SK-N-SH (cell line): ENCODE measurements around the gene CD63. TPM values are rescaled to one million over a fixed set of nuclear protein-coding genes. Genes with fewer than 3 reads are reported as not detected.

ENCODE experiments used
- CTCF ChIA-PET: fragments of 300-600, 350-600 bp; formaldehyde crosslinking; extraction: SDS; loops from one replicate; lab custom pipeline; 2021; lab: Yijun Ruan, JAX
- POLR2A ChIA-PET: fragments of 350-600 bp; sonication (Branson Sonifier 250); formaldehyde crosslinking; extraction: SDS; loops from one replicate; lab custom pipeline; 2020; ENCODE audit warnings: antibody characterized with exemption, inconsistent platforms; lab: Yijun Ruan, JAX
- DNase-seq: peaks from one replicate; pipeline ENCODE4 v3.0.0; 2012
- H2AFZ ChIP-seq: fragments of 200-600 bp; sonication (generic); 2 replicates; pipeline ENCODE4 v1.8.1; 2016; ENCODE audit warnings: antibody characterized with exemption, mild to moderate bottlenecking, low read depth
- H3F3A ChIP-seq: fragments of 200-600 bp; sonication (generic); replicated peaks from 2 replicates; pipeline ENCODE3; 2016; ENCODE audit warnings: antibody characterized with exemption, mild to moderate bottlenecking; ENCODE audit not compliant: insufficient read depth
- H3K27ac ChIP-seq, 2 experiments: fragments of 200-500 bp in 1 of 2; fragments of 200-600 bp in 1 of 2; sonication (Bioruptor generic) in 1 of 2; sonication (generic), shearing (Covaris generic) in 1 of 2; 2 replicates each; pipeline versions ENCODE4 v1.5.1 to v1.6.1; 2014 to 2016; ENCODE audit warnings: low read depth in 2 of 2, inconsistent platforms in 1 of 2, low read length in 1 of 2, mild to moderate bottlenecking in 1 of 2, mixed read lengths in 1 of 2
- H3K27me3 ChIP-seq: fragments of 200-600 bp; sonication (generic), shearing (Covaris generic); 2 replicates; pipeline ENCODE4 v1.6.1; 2016; ENCODE audit warnings: mixed run types; ENCODE audit not compliant: insufficient read depth
- H3K36me3 ChIP-seq, 2 experiments: fragments of 200-500 bp in 1 of 2; fragments of 200-600 bp in 1 of 2; sonication (Bioruptor generic) in 1 of 2; sonication (generic) in 1 of 2; replicated peaks in 1 of 2; 2 replicates each; pipeline versions ENCODE3 to v1.5.1; 2014 to 2016; ENCODE audit warnings: low read length in 1 of 2, mild to moderate bottlenecking in 1 of 2; ENCODE audit not compliant: insufficient read depth in 2 of 2, control insufficient read depth in 1 of 2
- H3K4me1 ChIP-seq, 2 experiments: fragments of 200-500 bp in 1 of 2; fragments of 200-600 bp in 1 of 2; sonication (Bioruptor generic) in 1 of 2; sonication (generic), shearing (Covaris generic) in 1 of 2; 2 replicates each; pipeline versions ENCODE4 v1.5.1 to v1.6.1; 2014 to 2016; ENCODE audit warnings: low read depth in 1 of 2, low read length in 1 of 2, mixed run types in 1 of 2; ENCODE audit not compliant: insufficient read depth in 2 of 2, control insufficient read depth in 1 of 2
- H3K4me2 ChIP-seq: fragments of 200-600 bp; sonication (generic), shearing (Covaris generic); 2 replicates; pipeline ENCODE4 v1.6.1; 2017; ENCODE audit warnings: mixed run types
- H3K4me3 ChIP-seq, 2 experiments: fragments of 200-500 bp in 1 of 2; fragments of 200-600 bp in 1 of 2; sonication (Bioruptor generic) in 1 of 2; sonication (generic), shearing (Covaris generic) in 1 of 2; 2 replicates each; pipeline versions ENCODE4 v1.5.1 to v1.8.1; 2014 to 2016; ENCODE audit warnings: low read depth in 2 of 2, inconsistent platforms in 1 of 2, low read length in 1 of 2, mild to moderate bottlenecking in 1 of 2, mixed read lengths in 1 of 2, moderate library complexity in 1 of 2
- H3K79me2 ChIP-seq: fragments of 200-600 bp; sonication (generic); 2 replicates; pipeline ENCODE4 v1.8.1; 2017; ENCODE audit warnings: mild to moderate bottlenecking; ENCODE audit not compliant: insufficient read depth
- H3K9ac ChIP-seq: fragments of 200-600 bp; sonication (generic); 2 replicates; pipeline ENCODE4 v1.6.1; 2017; ENCODE audit warnings: mixed run types
- H3K9me2 ChIP-seq: fragments of 200-600 bp; sonication (generic); 2 replicates; pipeline ENCODE4 v1.6.1; 2017; ENCODE audit warnings: mixed run types
- H3K9me3 ChIP-seq: fragments of 200-600 bp; sonication (generic); 2 replicates; pipeline ENCODE4 v1.6.1; 2017; ENCODE audit warnings: mixed run types, mild to moderate bottlenecking, moderate library complexity
- H4K20me1 ChIP-seq: fragments of 200-600 bp; sonication (generic); 2 replicates; pipeline ENCODE4 v1.6.1; 2017; ENCODE audit warnings: mild to moderate bottlenecking, mixed run types; ENCODE audit not compliant: insufficient read depth
- CTCF ChIP-seq: fragments of 200-600 bp; sonication (generic); IDR thresholded peaks from 2 replicates; pipeline ENCODE4 v1.6.1; 2017; ENCODE audit warnings: antibody characterized with exemption, mild to moderate bottlenecking, moderate library complexity
- ELF1 ChIP-seq: IDR thresholded peaks from 2 replicates; pipeline ENCODE4 v1.4.0; 2012
- GATA2 ChIP-seq: sonication (generic); formaldehyde crosslinking; IDR thresholded peaks from 2 replicates; pipeline ENCODE4 v1.5.0; 2020; ENCODE audit warnings: mild to moderate bottlenecking, missing genetic modification reagents
- MAX ChIP-seq: IDR thresholded peaks from 2 replicates; pipeline ENCODE4 v1.4.0; 2012; ENCODE audit warnings: low read depth
- NRF1 ChIP-seq: IDR thresholded peaks from 2 replicates; pipeline ENCODE4 v1.6.1; 2012; ENCODE audit warnings: low read depth, mild to moderate bottlenecking, low read length
- PBX3 ChIP-seq: IDR thresholded peaks from 2 replicates; pipeline ENCODE4; 2012
- POLR2AphosphoS5 ChIP-seq: IDR thresholded peaks from 2 replicates; pipeline ENCODE4 v1.6.1; 2012; ENCODE audit warnings: low read depth, low read length
- REST ChIP-seq: IDR thresholded peaks from 2 replicates; pipeline ENCODE4 v1.6.1; 2012; ENCODE audit warnings: mild to moderate bottlenecking, low read depth, low read length, moderate library complexity
- SIN3A ChIP-seq: IDR thresholded peaks from 2 replicates; pipeline ENCODE4 v1.6.1; 2012; ENCODE audit warnings: low read depth, mild to moderate bottlenecking, low read length, moderate library complexity, borderline replicate concordance
- TCF12 ChIP-seq: IDR thresholded peaks from 2 replicates; pipeline ENCODE4 v1.4.0; 2012
- TEAD4 ChIP-seq: IDR thresholded peaks from 2 replicates; pipeline ENCODE4 v1.4.0; 2012; ENCODE audit warnings: mild to moderate bottlenecking, borderline replicate concordance; ENCODE audit not compliant: insufficient read depth
- USF1 ChIP-seq: IDR thresholded peaks from 2 replicates; pipeline ENCODE4 v1.4.0; 2012; ENCODE audit warnings: low read depth, borderline replicate concordance
- USF2 ChIP-seq: fragments of 150-350 bp; IDR thresholded peaks from 2 replicates; pipeline ENCODE4 v1.6.1; 2017; ENCODE audit warnings: antibody characterized with exemption, low read length, low read depth, borderline replicate concordance
- YY1 ChIP-seq: IDR thresholded peaks from 2 replicates; pipeline ENCODE4 v1.4.0; 2012; ENCODE audit warnings: low read depth, mild to moderate bottlenecking
- WGBS: methylation state at CpG from one replicate; pipeline ENCODE4 v1.1.6; 2017; ENCODE audit warnings: low lambda C conversion rate; 5-methylcytosine and 5-hydroxymethylcytosine counted together
- polyA plus RNA-seq, 3 experiments: library from polyadenylated mRNA; depleted of rRNA; stranded (reverse); fragments of >200 nt; gene quantifications; 2 replicates each; pipeline ENCODE4 v1.2.3, GENCODE V29; 2012

CD63 gene
- polyA plus RNA-seq, 1 of the 3 experiments (the other 2 are of a cell fraction), result 1,465 TPM

- Histone ChIP-seq H2AFZ (no peak overlapping the region), H3K4me1 (peaks cover 11 to 12% of the 10 kb centered on the region in 2 experiments; a peak in 2 of 4 replicates), H3K27ac (no peak overlapping the region)
Observed at GRCh38 chr12:55708695-55709233, 20.0 kb downstream of the CD63 start.

More at GRCh38 chr12:55708695-55709233, 20.0 kb downstream of the CD63 start:
- 9% methylated on average over 3 of the region's 3 CpGs for WGBS
- Histone ChIP-seq H3K9me3 (no peaks in the 10 kb centered on the region), H3K9me2 (no peaks in the 10 kb centered on the region), H3K4me3 (peak overlapping the region; percentile 51 to 69; a peak in 2 of 4 replicates), H3K4me2 (peak overlapping the region; percentile 87), H4K20me1 (no peaks in the 10 kb centered on the region), H3K79me2 (no peaks in the 10 kb centered on the region), H3K9ac (no peak overlapping the region), H3K27me3 (no peaks in the 10 kb centered on the region; the same call in 1 of the 2 replicates), H3F3A (peaks cover 4% of the 10 kb centered on the region), H3K36me3 (no peaks in the 10 kb centered on the region)
- TF ChIP-seq GATA2 (CRISPR knock-in tag) (no peak), NRF1 (no peak), YY1 (no peak), MAX (no peak), USF1 (no peak), TCF12 (no peak), USF2 (no peak), REST (no peak), POLR2AphosphoS5 (no peak), PBX3 (no peak), SIN3A (no peak), TEAD4 (no peak), CTCF (no peak), ELF1 (no peak)
- no peak for DNase-seq
- ChIA-PET CTCF (interaction anchor here (0.9 kb wide), 1 partner anchor 28 kb away, joined by 3 read pairs; no protein-coding TSS in a partner anchor), POLR2A (no interaction called here)
